HCT116 (cell line): ENCODE data around the gene FLT3LG. TPM values are rescaled to one million over a fixed set of nuclear protein-coding genes. Genes with fewer than 3 reads are reported as not detected.

Experiments
- ATAC-seq: fragments of 200-7000 bp; cut with Tn5 transposase; 2 replicates; pipeline ENCODE4 v1.9.1; 2020; ENCODE audit warnings: mild to moderate bottlenecking, moderate library complexity
- BruUV-seq: library from RNA; stranded (reverse); fragments of 400-500 nt; replicated peaks from 2 replicates; lab custom pipeline; 2021; lab: Mats Ljungman, UMichigan
- CTCF ChIA-PET: fragments of 300-600 bp; sonication (Branson Sonifier 250); formaldehyde crosslinking; loops from one replicate; lab custom pipeline; 2021; ENCODE audit warnings: antibody characterized with exemption; lab: Charles Lee
- POLR2A ChIA-PET: fragments of 300-600, 350-600 bp; sonication (Branson Sonifier 250); formaldehyde crosslinking; loops from one replicate; lab custom pipeline; 2021; ENCODE audit warnings: antibody characterized with exemption; lab: Charles Lee
- RAD21 ChIA-PET, 2 experiments: fragments of 300-600 bp; sonication (Branson Sonifier 250); formaldehyde crosslinking; loops; one replicate each; lab custom pipeline; 2023; ENCODE audit warnings: low total read pairs in 2 of 2; ENCODE audit not compliant: uncharacterized antibody in 2 of 2, unreplicated experiment in 2 of 2, low non-redundant PET in 1 of 2; lab: Charles Lee
- DNase-seq: peaks from one replicate; pipeline ENCODE4 v3.0.0-alpha.2; 2010; ENCODE audit warnings: low read depth, low spot score
- H2AFZ ChIP-seq: fragments of 200-600 bp; shearing (Covaris generic), sonication (generic); 2 replicates; pipeline ENCODE4 v1.6.1; 2017; ENCODE audit warnings: low read depth, mixed run types, mixed read lengths, antibody characterized with exemption, low read length; ENCODE audit not compliant: poor library complexity, severe bottlenecking
- H3K27ac ChIP-seq: 2 replicates; pipeline ENCODE4 v1.5.1; 2012; ENCODE audit warnings: low read depth, low read length
- H3K27me3 ChIP-seq: fragments of 200-600 bp; sonication (generic); 2 replicates; pipeline ENCODE4 v1.6.1; 2016; ENCODE audit warnings: mixed run types, low read length, mixed read lengths; ENCODE audit not compliant: insufficient read depth
- H3K36me3 ChIP-seq, 2 experiments: fragments of 200-500 bp in 1 of 2; fragments of 200-600 bp in 1 of 2; sonication (Bioruptor generic) in 1 of 2; sonication (generic) in 1 of 2; 2 replicates each; pipeline versions ENCODE4 v1.5.1 to v1.6.1; 2014 to 2016; ENCODE audit warnings: low read length in 2 of 2, inconsistent platforms in 1 of 2, mixed read lengths in 1 of 2, mixed run types in 1 of 2; ENCODE audit not compliant: insufficient read depth in 2 of 2, control insufficient read depth in 1 of 2
- H3K4me1 ChIP-seq, 2 experiments: fragments of 200-600 bp in 1 of 2; sonication (generic) in 1 of 2; 2 replicates each; pipeline versions ENCODE4 v1.5.1 to v1.6.1; 2012 to 2017; ENCODE audit warnings: low read length in 2 of 2, inconsistent platforms in 1 of 2, mild to moderate bottlenecking in 1 of 2, mixed read lengths in 1 of 2, mixed run types in 1 of 2, moderate library complexity in 1 of 2; ENCODE audit not compliant: insufficient read depth in 2 of 2, control insufficient read depth in 1 of 2
- H3K4me2 ChIP-seq: fragments of 200-600 bp; sonication (generic); 2 replicates; pipeline ENCODE4 v1.6.1; 2017; ENCODE audit warnings: mixed run types, low read length, mixed read lengths
- H3K4me3 ChIP-seq, 2 experiments: fragments of 200-600 bp in 1 of 2; sonication (generic) in 1 of 2; replicated peaks in 1 of 2; 2 replicates each; pipeline ENCODE4 v1.5.1; 2011 to 2016; ENCODE audit warnings: low read length in 2 of 2, control low read depth in 1 of 2, low read depth in 1 of 2, mild to moderate bottlenecking in 1 of 2, mixed read lengths in 1 of 2, mixed run types in 1 of 2
- H3K79me2 ChIP-seq: fragments of 200-600 bp; sonication (generic); 2 replicates; pipeline ENCODE4 v1.6.1; 2017; ENCODE audit warnings: mild to moderate bottlenecking, mixed run types, low read length, moderate library complexity, mixed read lengths; ENCODE audit not compliant: insufficient read depth
- H3K9ac ChIP-seq: fragments of 200-600 bp; sonication (generic); 2 replicates; pipeline ENCODE4 v1.6.1; 2016; ENCODE audit warnings: low read length, mixed read lengths
- H3K9me2 ChIP-seq: fragments of 200-600 bp; sonication (generic), shearing (Covaris generic); 2 replicates; pipeline ENCODE4 v1.6.1; 2017; ENCODE audit warnings: mixed run types, mild to moderate bottlenecking, moderate library complexity; ENCODE audit not compliant: insufficient read depth
- H3K9me3 ChIP-seq, 2 experiments: fragments of 200-500 bp in 1 of 2; fragments of 200-600 bp in 1 of 2; sonication (Bioruptor generic) in 1 of 2; sonication (generic) in 1 of 2; 2 replicates each; pipeline ENCODE4 v1.6.1; 2014 to 2017; ENCODE audit warnings: low read length in 2 of 2, mixed read lengths in 2 of 2, inconsistent platforms in 1 of 2, low read depth in 1 of 2, mild to moderate bottlenecking in 1 of 2, mixed run types in 1 of 2, moderate library complexity in 1 of 2; ENCODE audit not compliant: control insufficient read depth in 1 of 2, insufficient read depth in 1 of 2
- H4K20me1 ChIP-seq: fragments of 200-600 bp; sonication (generic), shearing (Covaris generic); 2 replicates; pipeline ENCODE4 v1.6.1; 2017; ENCODE audit warnings: mixed run types, mild to moderate bottlenecking, moderate library complexity; ENCODE audit not compliant: insufficient read depth
- CBX3 ChIP-seq: IDR thresholded peaks from 2 replicates; pipeline ENCODE4 v1.6.1; 2012; ENCODE audit warnings: low read depth
- CEBPB ChIP-seq: IDR thresholded peaks from 2 replicates; pipeline ENCODE4 v1.6.1; 2012; ENCODE audit warnings: low read depth
- ELF1 ChIP-seq: IDR thresholded peaks from 2 replicates; pipeline ENCODE4 v1.6.1; 2012; ENCODE audit warnings: low read depth, borderline replicate concordance
- EZH2 ChIP-seq: fragments of 200-600 bp; sonication (generic); IDR thresholded peaks from 2 replicates; pipeline ENCODE4 v1.6.1; 2017; ENCODE audit warnings: antibody characterized with exemption, mixed run types
- EZH2phosphoT487 ChIP-seq: fragments of 200-600 bp; IDR thresholded peaks from 2 replicates; pipeline ENCODE4 v1.6.1; 2018; ENCODE audit warnings: antibody characterized with exemption, borderline replicate concordance
- POLR2A ChIP-seq: IDR thresholded peaks from 2 replicates; pipeline ENCODE4 v1.7.0; 2011; ENCODE audit warnings: borderline replicate concordance; ENCODE audit not compliant: insufficient read depth, insufficient read length; ENCODE audit errors: extremely low read depth
- POLR2AphosphoS5 ChIP-seq: IDR thresholded peaks from 2 replicates; pipeline ENCODE4 v1.6.1; 2011; ENCODE audit warnings: mild to moderate bottlenecking, low read depth, low read length, moderate library complexity
- RAD21 ChIP-seq: IDR thresholded peaks from 2 replicates; pipeline ENCODE4 v1.6.1; 2012; ENCODE audit warnings: low read depth, mild to moderate bottlenecking
- TCF7L2 ChIP-seq: IDR thresholded peaks from 2 replicates; pipeline ENCODE4 v1.7.0; 2011; ENCODE audit warnings: borderline replicate concordance, inconsistent platforms; ENCODE audit not compliant: insufficient read depth, insufficient read length; ENCODE audit errors: extremely low read depth
- YY1 ChIP-seq: IDR thresholded peaks from 2 replicates; pipeline ENCODE4 v1.6.1; 2011; ENCODE audit warnings: low read length, low read depth, moderate library complexity, mild to moderate bottlenecking; ENCODE audit not compliant: insufficient replicate concordance; ENCODE audit errors: extremely low read depth
- ZNF274 ChIP-seq: fragments of 200-500 bp; sonication (Bioruptor generic); IDR thresholded peaks from 2 replicates; pipeline ENCODE4 v1.6.1; 2014; ENCODE audit warnings: mild to moderate bottlenecking, low read depth, low read length, inconsistent platforms
- intact Hi-C: fragments of 100-400 bp; cut with micrococcal nuclease; formaldehyde crosslinking; loops from 2 replicates; pipeline ENCODE4 v1.10.0; 2022
- total RNA-seq: library from RNA; stranded (reverse); gene quantifications from one replicate; pipeline ENCODE4 v1.2.1, GENCODE V29; 2021; ENCODE audit not compliant: unreplicated experiment
- TF ChIP-seq, protein P1 (sequence below): IDR thresholded peaks from 2 replicates; pipeline ENCODE4 v1.6.1; 2011; ENCODE audit warnings: mild to moderate bottlenecking, low read length, moderate library complexity; ENCODE audit not compliant: insufficient replicate concordance; ENCODE audit errors: extremely low read depth

FLT3LG gene
- total RNA-seq, 1 experiment from 2014 or later, result 3.8 TPM

- Histone ChIP-seq H3K36me3 (no peaks in the 10 kb centered on the region), H3K79me2 (no peaks in the 10 kb centered on the region), H3K9me2 (no peaks in the 10 kb centered on the region), H3K9ac (no peak overlapping the region), H3K4me1 (peaks cover 8 to 13% of the 10 kb centered on the region in 2 experiments; a peak in 3 of 4 replicates), H3K4me2 (no peak overlapping the region), H3K27ac (no peak overlapping the region), H3K4me3 (no peak overlapping the region), H3K27me3 (no peaks in the 10 kb centered on the region), H2AFZ (no peak overlapping the region), H4K20me1 (no peaks in the 10 kb centered on the region), H3K9me3 (no peaks in the 10 kb centered on the region)
- BruUV-seq, result no TSS peak
- ATAC-seq (no peak), DNase-seq (no peak)
- ChIA-PET CTCF (no interaction called here), POLR2A (no interaction called here), RAD21 (no interaction called here)
- intact Hi-C loops, result no loop called here
- TF ChIP-seq EZH2phosphoT487 (no peak), ELF1 (no peak), CEBPB (no peak), YY1 (no peak), TCF7L2 (no peak), POLR2AphosphoS5 (no peak), POLR2A (no peak), ZNF274 (no peak), EZH2 (no peak), RAD21 (no peak), CBX3 (no peak)
- TF ChIP-seq, protein P1, sequence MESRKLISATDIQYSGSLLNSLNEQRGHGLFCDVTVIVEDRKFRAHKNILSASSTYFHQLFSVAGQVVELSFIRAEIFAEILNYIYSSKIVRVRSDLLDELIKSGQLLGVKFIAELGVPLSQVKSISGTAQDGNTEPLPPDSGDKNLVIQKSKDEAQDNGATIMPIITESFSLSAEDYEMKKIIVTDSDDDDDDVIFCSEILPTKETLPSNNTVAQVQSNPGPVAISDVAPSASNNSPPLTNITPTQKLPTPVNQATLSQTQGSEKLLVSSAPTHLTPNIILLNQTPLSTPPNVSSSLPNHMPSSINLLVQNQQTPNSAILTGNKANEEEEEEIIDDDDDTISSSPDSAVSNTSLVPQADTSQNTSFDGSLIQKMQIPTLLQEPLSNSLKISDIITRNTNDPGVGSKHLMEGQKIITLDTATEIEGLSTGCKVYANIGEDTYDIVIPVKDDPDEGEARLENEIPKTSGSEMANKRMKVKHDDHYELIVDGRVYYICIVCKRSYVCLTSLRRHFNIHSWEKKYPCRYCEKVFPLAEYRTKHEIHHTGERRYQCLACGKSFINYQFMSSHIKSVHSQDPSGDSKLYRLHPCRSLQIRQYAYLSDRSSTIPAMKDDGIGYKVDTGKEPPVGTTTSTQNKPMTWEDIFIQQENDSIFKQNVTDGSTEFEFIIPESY, result no peak
- TF ChIP-seq, all 23 proteins: peak for 0
Observed at GRCh38 chr19:49465371-49465770, 8.6 kb upstream of the FLT3LG start.
